Measurements from ENCODE around the gene TRMT6. TPM values are rescaled to one million over a fixed set of nuclear protein-coding genes. Genes with fewer than 3 reads are reported as not detected.

The TRMT6 gene
- total RNA-seq, 3 donors from 2014 or later, result 8.3 to 10.5 (median 9.2) TPM

DNA sequence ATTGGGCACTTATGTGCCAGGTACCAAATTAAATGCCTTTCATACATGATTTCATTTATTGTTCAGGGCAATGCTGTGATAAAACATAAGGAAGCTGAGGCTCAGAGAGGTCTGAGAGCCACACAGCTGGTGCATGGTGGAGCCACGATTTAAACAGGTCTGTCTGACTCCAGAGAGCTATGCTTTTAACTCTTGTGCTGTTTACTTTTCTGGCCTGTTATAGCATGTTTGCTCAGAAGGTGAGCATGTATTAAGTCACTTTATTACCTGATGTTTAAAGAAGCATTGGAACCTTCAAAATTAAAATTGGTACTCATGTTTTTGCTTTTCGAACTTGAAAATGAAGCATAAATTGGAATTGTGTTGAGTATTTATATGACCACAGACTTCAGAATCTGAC, 26.9 kb upstream of the TRMT6 start:
- Histone ChIP-seq H3K4me3 (no peak overlapping the region), H3K9me3 (no peaks in the 10 kb centered on the region), H3K4me1 (ENCODE audit: low read depth) (peaks cover 3% of the 10 kb centered on the region), H3K36me3 (ENCODE audit: low read depth) (no peaks in the 10 kb centered on the region)
- intact Hi-C loops (cut with DNase I, micrococcal nuclease), result no loop called here
- ATAC-seq (peak; percentile 44), DNase-seq (no peak)
- TF ChIP-seq, protein P1, sequence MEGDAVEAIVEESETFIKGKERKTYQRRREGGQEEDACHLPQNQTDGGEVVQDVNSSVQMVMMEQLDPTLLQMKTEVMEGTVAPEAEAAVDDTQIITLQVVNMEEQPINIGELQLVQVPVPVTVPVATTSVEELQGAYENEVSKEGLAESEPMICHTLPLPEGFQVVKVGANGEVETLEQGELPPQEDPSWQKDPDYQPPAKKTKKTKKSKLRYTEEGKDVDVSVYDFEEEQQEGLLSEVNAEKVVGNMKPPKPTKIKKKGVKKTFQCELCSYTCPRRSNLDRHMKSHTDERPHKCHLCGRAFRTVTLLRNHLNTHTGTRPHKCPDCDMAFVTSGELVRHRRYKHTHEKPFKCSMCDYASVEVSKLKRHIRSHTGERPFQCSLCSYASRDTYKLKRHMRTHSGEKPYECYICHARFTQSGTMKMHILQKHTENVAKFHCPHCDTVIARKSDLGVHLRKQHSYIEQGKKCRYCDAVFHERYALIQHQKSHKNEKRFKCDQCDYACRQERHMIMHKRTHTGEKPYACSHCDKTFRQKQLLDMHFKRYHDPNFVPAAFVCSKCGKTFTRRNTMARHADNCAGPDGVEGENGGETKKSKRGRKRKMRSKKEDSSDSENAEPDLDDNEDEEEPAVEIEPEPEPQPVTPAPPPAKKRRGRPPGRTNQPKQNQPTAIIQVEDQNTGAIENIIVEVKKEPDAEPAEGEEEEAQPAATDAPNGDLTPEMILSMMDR (IDR thresholded peaks at IDR 0.05), result no peak

GRCh38 chr20:5975778-5976177, 25.4 kb upstream of the TRMT6 start:
- TF ChIP-seq, protein P1 (IDR thresholded peaks at IDR 0.05), result no peak
- intact Hi-C loops (cut with DNase I, micrococcal nuclease), result no loop called here
- no peak overlapping the region for H3K4me3 ChIP-seq
- no peak for ATAC-seq
- H3K36me3 ChIP-seq (ENCODE audit: low read depth), result no peaks in the 10 kb centered on the region
- H3K9me3 ChIP-seq, result no peaks in the 10 kb centered on the region
- DNase-seq, result no peak
- H3K4me1 ChIP-seq (ENCODE audit: low read depth), result peaks cover 3% of the 10 kb centered on the region

DNA sequence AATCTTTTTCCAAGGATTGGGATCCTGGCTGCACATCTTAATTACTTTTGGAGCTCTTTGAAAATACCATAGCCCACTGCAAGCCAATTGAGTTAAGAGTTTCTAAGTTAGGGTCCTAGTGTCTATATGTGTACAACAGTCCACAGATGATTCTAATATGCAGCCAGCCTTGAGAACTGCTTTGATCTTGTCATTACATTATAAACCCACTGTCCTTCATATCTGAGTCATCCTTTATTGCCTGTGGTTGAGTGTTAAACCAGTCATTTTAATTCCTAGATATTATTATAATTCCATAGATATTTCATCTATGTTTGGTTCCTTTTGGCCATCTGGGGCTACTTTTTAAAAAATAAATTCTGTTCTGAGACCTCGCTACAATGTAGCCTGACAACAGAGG, 24.2 kb upstream of the TRMT6 start:
- Histone ChIP-seq H3K4me3 (no peak overlapping the region), H3K9me3 (no peaks in the 10 kb centered on the region), H3K36me3 (ENCODE audit: low read depth) (no peaks in the 10 kb centered on the region), H3K4me1 (ENCODE audit: low read depth) (peaks cover 3% of the 10 kb centered on the region)
- ATAC-seq (peak; percentile 51), DNase-seq (no peak)
- TF ChIP-seq, protein P1 (IDR thresholded peaks at IDR 0.05), result no peak
- intact Hi-C loops (cut with DNase I, micrococcal nuclease), result no loop called here

- ATAC-seq (peak; percentile 28), DNase-seq (no peak)
- TF ChIP-seq, protein P1 (IDR thresholded peaks at IDR 0.05), result no peak
- Histone ChIP-seq H3K4me3 (no peak overlapping the region), H3K4me1 (ENCODE audit: low read depth) (peaks cover 3% of the 10 kb centered on the region), H3K36me3 (ENCODE audit: low read depth) (no peaks in the 10 kb centered on the region), H3K9me3 (no peaks in the 10 kb centered on the region)
- intact Hi-C loops (cut with DNase I, micrococcal nuclease), result no loop called here
Measured at GRCh38 chr20:5973971-5974370, 23.6 kb upstream of the TRMT6 start.

DNA sequence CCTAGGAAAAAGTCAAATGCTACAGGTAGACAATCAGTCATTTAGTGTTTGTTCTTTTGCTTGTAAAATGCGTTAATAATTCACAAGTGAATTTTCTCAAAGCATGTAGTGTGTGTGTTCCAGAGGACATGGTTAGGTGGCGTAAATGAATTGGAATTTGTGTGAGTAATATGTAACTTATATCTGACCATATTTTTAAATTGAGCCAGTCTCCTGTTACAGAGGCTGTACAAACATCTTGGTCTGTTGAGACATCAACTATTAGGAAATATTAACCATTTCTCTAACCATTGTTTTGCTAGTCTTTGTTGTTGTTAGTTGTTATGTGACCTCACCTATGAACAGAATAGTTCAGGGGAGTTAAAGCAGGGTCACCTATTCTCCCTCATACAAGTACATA, 22.8 kb upstream of the TRMT6 start:
- H3K36me3 ChIP-seq (ENCODE audit: low read depth), result no peaks in the 10 kb centered on the region
- no peaks in the 10 kb centered on the region for H3K9me3 ChIP-seq
- no peak overlapping the region for H3K4me3 ChIP-seq
- TF ChIP-seq, protein P1 (IDR thresholded peaks at IDR 0.05), result no peak
- H3K4me1 ChIP-seq (ENCODE audit: low read depth), result peaks cover 3% of the 10 kb centered on the region
- intact Hi-C loops (cut with DNase I, micrococcal nuclease), result no loop called here
- no peak for DNase-seq
- ATAC-seq, result peak; percentile 72

GRCh38 chr20:5971203-5971602, 20.9 kb upstream of the TRMT6 start:
- intact Hi-C loops (cut with DNase I, micrococcal nuclease), result no loop called here
- Histone ChIP-seq H3K9me3 (no peaks in the 10 kb centered on the region), H3K36me3 (ENCODE audit: low read depth) (no peaks in the 10 kb centered on the region), H3K4me1 (ENCODE audit: low read depth) (peaks cover 3% of the 10 kb centered on the region), H3K4me3 (no peak overlapping the region)
- no peak for ATAC-seq
- no peak for DNase-seq
- TF ChIP-seq, protein P1 (IDR thresholded peaks at IDR 0.05), result no peak

All from mucosa of descending colon (tissue), 3 donors.